CD4-positive, alpha-beta T cell treated with Interferon gamma for 1 hour (primary cell): Measurements from ENCODE around the gene TIRAP.

Experiments
- DNase-seq: peaks from one replicate; pipeline ENCODE4 v3.0.0-alpha.2; 2020

Gene TIRAP

GRCh38 chr11:126328444-126328843 lies 45.6 kb downstream of the TIRAP start:
- no peak for DNase-seq

GRCh38 chr11:126328938-126329643 lies 46.2 kb downstream of the TIRAP start:
- DNase-seq, result no peak

GRCh38 chr11:126329644-126330211 lies 46.8 kb downstream of the TIRAP start:
- DNase-seq, result no peak

GRCh38 chr11:126331286-126331685 lies 48.4 kb downstream of the TIRAP start:
- DNase-seq, result no peak

- no peak for DNase-seq
These were observed 49.4 kb downstream of the TIRAP start for GRCh38 chr11:126332221-126332711.

GRCh38 chr11:126333142-126333541 lies 50.2 kb downstream of the TIRAP start:
- no peak for DNase-seq

- DNase-seq, result no peak
These were observed 52.0 kb downstream of the TIRAP start for GRCh38 chr11:126334659-126335462.

GRCh38 chr11:126335463-126335760 lies 52.5 kb downstream of the TIRAP start:
- DNase-seq, result no peak

GRCh38 chr11:126336138-126336541 lies 53.2 kb downstream of the TIRAP start:
- no peak for DNase-seq

GRCh38 chr11:126336671-126337101 lies 53.8 kb downstream of the TIRAP start:
- DNase-seq, result no peak

- DNase-seq, result no peak
These were observed 54.2 kb downstream of the TIRAP start for GRCh38 chr11:126337126-126337473.

GRCh38 chr11:126337474-126338241 lies 54.8 kb downstream of the TIRAP start:
- no peak for DNase-seq

- DNase-seq, result no peak
These were observed 55.6 kb downstream of the TIRAP start for GRCh38 chr11:126338346-126339055.

GRCh38 chr11:126339073-126339862 lies 56.4 kb downstream of the TIRAP start:
- no peak for DNase-seq

- no peak for DNase-seq
These were observed 57.1 kb downstream of the TIRAP start for GRCh38 chr11:126339863-126340434.

GRCh38 chr11:126340960-126341606 lies 58.2 kb downstream of the TIRAP start:
- DNase-seq, result no peak

GRCh38 chr11:126341760-126342161 lies 58.9 kb downstream of the TIRAP start:
- no peak for DNase-seq

GRCh38 chr11:126343051-126343450 lies 60.2 kb downstream of the TIRAP start:
- no peak for DNase-seq
